OCI-LY3 (cell line): Measurements from ENCODE around the gene FAM20B.

ENCODE experiments used
- H2AFZ ChIP-seq: fragments of 200-600, 300-600 bp; shearing (Covaris generic); 2 replicates; pipeline ENCODE4 v1.6.0; 2014; ENCODE audit warnings: antibody characterized with exemption, low read depth, low read length
- H3K27ac ChIP-seq: fragments of 200-600, 300-600 bp; sonication (generic); 2 replicates; pipeline ENCODE4 v1.5.1; 2014; ENCODE audit warnings: mild to moderate bottlenecking, low read length, moderate library complexity, mixed read lengths
- H3K27me3 ChIP-seq: fragments of 200-600, 300-600 bp; sonication (generic); 2 replicates; pipeline ENCODE4 v1.6.1; 2014; ENCODE audit warnings: low read depth, low read length, mixed read lengths
- H3K36me3 ChIP-seq: fragments of 200-600, 300-600 bp; sonication (generic); replicated peaks from 2 replicates; pipeline ENCODE3; 2014; ENCODE audit warnings: low read depth, low read length, mixed read lengths
- H3K4me1 ChIP-seq: fragments of 300-600, 200-600 bp; sonication (generic); 2 replicates; pipeline ENCODE4 v1.6.1; 2014; ENCODE audit warnings: low read length, mixed read lengths
- H3K4me2 ChIP-seq: fragments of 200-600, 300-600 bp; sonication (generic); 2 replicates; pipeline ENCODE4 v1.6.1; 2014; ENCODE audit warnings: low read length, mixed read lengths
- H3K4me3 ChIP-seq: fragments of 300-600, 200-600 bp; sonication (generic); 2 replicates; pipeline ENCODE4 v1.5.1; 2014; ENCODE audit warnings: antibody characterized with exemption, mild to moderate bottlenecking, low read length, moderate library complexity
- H3K79me2 ChIP-seq: fragments of 300-600, 200-600 bp; shearing (Covaris generic); 2 replicates; pipeline ENCODE4 v1.6.1; 2014; ENCODE audit warnings: mild to moderate bottlenecking, low read length, mixed read lengths
- H3K9ac ChIP-seq: fragments of 300-600, 200-600 bp; shearing (Covaris generic); 2 replicates; pipeline ENCODE4 v1.6.0; 2014; ENCODE audit warnings: mild to moderate bottlenecking, low read length, moderate library complexity
- H3K9me3 ChIP-seq: fragments of 200-600, 300-600 bp; shearing (Covaris generic); 2 replicates; pipeline ENCODE4 v1.6.1; 2014; ENCODE audit warnings: low read length, mixed read lengths; ENCODE audit not compliant: insufficient read depth
- H4K20me1 ChIP-seq: fragments of 200-600, 300-600 bp; sonication (generic); 2 replicates; pipeline ENCODE4 v1.6.1; 2016; ENCODE audit warnings: low read length, mixed read lengths; ENCODE audit not compliant: insufficient read depth
- EZH2phosphoT487 ChIP-seq: fragments of 200-600 bp; shearing (Covaris generic); IDR thresholded peaks from 2 replicates; pipeline ENCODE4 v1.6.1; 2018; ENCODE audit warnings: antibody characterized with exemption, mixed run types, low read depth
- TF ChIP-seq, protein P1 (sequence below): fragments of 200-600, 300-600 bp; sonication (generic); IDR thresholded peaks from 2 replicates; pipeline ENCODE4 v1.5.1; 2014; ENCODE audit warnings: antibody characterized with exemption, low read length, low read depth

Gene FAM20B

DNA sequence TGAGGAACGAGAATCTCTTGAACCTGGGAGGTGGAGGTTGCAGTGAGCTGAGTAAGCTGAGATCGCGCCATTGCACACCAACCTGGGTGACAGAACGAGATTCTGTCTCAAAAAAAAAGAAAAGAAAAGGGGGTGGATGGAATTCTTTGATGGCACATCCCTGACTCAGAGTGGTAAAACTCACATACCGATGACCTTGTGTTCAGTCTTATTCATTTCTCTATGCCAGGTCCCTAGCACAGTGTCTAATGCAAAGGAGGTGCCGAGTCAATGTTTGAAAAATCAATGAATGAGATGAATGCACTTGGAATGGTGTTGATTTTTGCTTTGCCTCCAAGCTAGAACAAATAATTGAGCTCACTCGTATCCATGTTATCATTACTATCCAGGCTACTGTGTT is 18.5 kb upstream of the FAM20B start:
- Histone ChIP-seq H3K4me2 (no peak overlapping the region), H4K20me1 (no peaks in the 10 kb centered on the region), H3K9ac (no peak overlapping the region), H3K4me1 (peaks cover 7% of the 10 kb centered on the region), H2AFZ (no peak overlapping the region), H3K9me3 (no peaks in the 10 kb centered on the region), H3K4me3 (no peak overlapping the region), H3K27me3 (0 out of 2 replicates have a peak, but pooled peaks cover 5% of the 10 kb centered on the region), H3K27ac (no peak overlapping the region), H3K36me3 (no peaks in the 10 kb centered on the region), H3K79me2 (no peaks in the 10 kb centered on the region)
- TF ChIP-seq, protein P1, sequence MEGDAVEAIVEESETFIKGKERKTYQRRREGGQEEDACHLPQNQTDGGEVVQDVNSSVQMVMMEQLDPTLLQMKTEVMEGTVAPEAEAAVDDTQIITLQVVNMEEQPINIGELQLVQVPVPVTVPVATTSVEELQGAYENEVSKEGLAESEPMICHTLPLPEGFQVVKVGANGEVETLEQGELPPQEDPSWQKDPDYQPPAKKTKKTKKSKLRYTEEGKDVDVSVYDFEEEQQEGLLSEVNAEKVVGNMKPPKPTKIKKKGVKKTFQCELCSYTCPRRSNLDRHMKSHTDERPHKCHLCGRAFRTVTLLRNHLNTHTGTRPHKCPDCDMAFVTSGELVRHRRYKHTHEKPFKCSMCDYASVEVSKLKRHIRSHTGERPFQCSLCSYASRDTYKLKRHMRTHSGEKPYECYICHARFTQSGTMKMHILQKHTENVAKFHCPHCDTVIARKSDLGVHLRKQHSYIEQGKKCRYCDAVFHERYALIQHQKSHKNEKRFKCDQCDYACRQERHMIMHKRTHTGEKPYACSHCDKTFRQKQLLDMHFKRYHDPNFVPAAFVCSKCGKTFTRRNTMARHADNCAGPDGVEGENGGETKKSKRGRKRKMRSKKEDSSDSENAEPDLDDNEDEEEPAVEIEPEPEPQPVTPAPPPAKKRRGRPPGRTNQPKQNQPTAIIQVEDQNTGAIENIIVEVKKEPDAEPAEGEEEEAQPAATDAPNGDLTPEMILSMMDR: no peak
- TF ChIP-seq EZH2phosphoT487: no peak

DNA sequence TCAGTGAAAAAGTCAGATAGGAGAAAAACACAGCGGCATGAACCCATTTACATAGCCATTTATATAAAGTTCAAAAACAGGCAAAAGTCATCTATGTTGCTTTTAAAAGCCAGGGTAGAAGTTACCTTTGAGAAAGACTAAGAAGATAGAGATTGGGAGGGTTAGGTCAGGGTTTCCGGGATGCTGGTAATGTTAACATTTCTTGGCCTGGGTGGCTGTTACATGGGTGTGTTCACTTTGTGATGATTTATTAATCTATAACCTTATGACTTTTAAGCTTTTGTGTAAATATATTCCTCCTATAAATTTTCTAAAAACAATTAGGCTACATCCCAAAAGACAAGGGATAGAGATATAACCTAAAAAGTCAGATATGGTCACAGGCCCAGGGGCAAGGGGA is 15.0 kb upstream of the FAM20B start:
- Histone ChIP-seq H3K79me2 (no peaks in the 10 kb centered on the region), H3K27me3 (0 out of 2 replicates have a peak, but pooled peaks cover 5% of the 10 kb centered on the region), H3K27ac (no peak overlapping the region), H3K36me3 (no peaks in the 10 kb centered on the region), H3K4me2 (no peak overlapping the region), H3K4me1 (no peaks in the 10 kb centered on the region), H3K9ac (no peak overlapping the region), H3K4me3 (no peak overlapping the region), H2AFZ (no peak overlapping the region), H4K20me1 (no peaks in the 10 kb centered on the region), H3K9me3 (no peaks in the 10 kb centered on the region)
- TF ChIP-seq, protein P1: no peak
- TF ChIP-seq EZH2phosphoT487: no peak

DNA sequence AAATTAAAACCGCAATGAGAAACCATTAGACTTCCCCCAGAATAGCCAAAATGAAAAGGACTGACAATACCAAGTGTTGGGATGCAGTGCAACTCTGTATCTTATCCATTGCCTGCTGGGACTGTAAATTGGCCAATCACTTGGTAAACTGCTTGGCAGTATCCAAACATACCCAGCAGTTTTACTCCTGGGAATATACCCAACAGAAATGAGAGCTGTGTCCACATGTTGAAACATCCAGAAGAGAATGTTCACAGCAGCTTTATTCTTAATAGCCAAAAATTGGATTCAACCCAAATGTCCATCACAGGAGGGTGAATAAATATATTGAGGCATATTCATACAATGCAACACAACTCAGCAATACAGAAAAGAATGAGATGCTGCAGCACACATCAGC is 13.7 kb upstream of the FAM20B start:
- no peaks in the 10 kb centered on the region for H3K36me3 ChIP-seq
- no peak overlapping the region for H3K4me2 ChIP-seq
- TF ChIP-seq, protein P1: no peak
- TF ChIP-seq EZH2phosphoT487: no peak
- H3K27ac ChIP-seq: no peak overlapping the region
- no peak overlapping the region for H3K4me3 ChIP-seq
- H3K9ac ChIP-seq: no peak overlapping the region
- no peaks in the 10 kb centered on the region for H3K9me3 ChIP-seq
- H2AFZ ChIP-seq: no peak overlapping the region
- H3K4me1 ChIP-seq: no peaks in the 10 kb centered on the region
- H3K27me3 ChIP-seq: 0 out of 2 replicates have a peak, but pooled peaks cover 5% of the 10 kb centered on the region
- H4K20me1 ChIP-seq: no peaks in the 10 kb centered on the region
- H3K79me2 ChIP-seq: no peaks in the 10 kb centered on the region

DNA sequence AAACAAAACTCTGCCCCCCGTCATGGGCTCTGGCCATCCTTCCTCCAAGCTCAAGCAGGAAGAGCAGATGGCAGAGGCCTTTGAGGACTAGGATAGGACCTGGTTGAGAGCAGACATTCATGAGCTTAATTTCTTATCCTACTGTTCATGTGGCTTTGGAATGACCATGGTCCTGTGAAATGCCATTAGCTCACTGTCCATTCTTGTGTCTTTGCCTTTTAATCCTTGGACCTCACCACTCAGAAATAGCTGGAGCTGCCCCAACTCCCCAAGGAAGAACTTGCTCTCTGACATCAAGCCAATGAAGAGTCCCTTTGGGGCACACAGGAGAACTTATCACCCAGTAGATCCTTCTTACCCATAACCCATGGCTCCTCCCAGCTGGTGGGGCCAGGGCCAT is 11.6 kb upstream of the FAM20B start:
- Histone ChIP-seq H3K9me3 (no peaks in the 10 kb centered on the region), H3K4me3 (no peak overlapping the region), H2AFZ (no peak overlapping the region), H3K27ac (no peak overlapping the region), H4K20me1 (no peaks in the 10 kb centered on the region), H3K27me3 (no peaks in the 10 kb centered on the region), H3K36me3 (no peaks in the 10 kb centered on the region), H3K9ac (no peak overlapping the region), H3K4me1 (no peaks in the 10 kb centered on the region), H3K79me2 (no peaks in the 10 kb centered on the region), H3K4me2 (no peak overlapping the region)
- TF ChIP-seq, protein P1: no peak
- TF ChIP-seq EZH2phosphoT487: no peak
